ENCODE data around the gene RTL10.

DNA sequence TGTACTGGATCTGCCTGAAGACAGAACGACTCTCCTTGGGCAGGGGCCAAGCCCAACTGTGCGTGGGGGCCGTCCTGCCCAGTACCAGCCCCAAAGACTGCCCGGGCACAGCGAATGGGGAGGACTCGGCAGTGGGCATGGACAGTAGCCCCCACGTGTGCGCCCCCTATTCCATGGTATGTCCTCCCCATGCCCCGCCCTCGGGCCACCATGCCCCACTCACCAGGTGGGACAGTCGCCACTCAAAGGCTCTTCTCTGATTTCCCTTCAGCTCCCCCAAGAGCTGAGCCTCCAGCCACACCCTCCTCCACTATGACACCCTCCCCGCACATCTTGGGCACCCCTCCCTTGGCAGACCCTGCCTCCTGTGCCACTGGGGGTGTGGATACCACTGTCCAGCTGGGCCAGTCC is 43.5 kb downstream of the RTL10 start:
- no peak for TF ChIP-seq EZH2 (IDR thresholded peaks at IDR 0.05; ENCODE audit: borderline replicate concordance)
- TF ChIP-seq, protein P1, sequence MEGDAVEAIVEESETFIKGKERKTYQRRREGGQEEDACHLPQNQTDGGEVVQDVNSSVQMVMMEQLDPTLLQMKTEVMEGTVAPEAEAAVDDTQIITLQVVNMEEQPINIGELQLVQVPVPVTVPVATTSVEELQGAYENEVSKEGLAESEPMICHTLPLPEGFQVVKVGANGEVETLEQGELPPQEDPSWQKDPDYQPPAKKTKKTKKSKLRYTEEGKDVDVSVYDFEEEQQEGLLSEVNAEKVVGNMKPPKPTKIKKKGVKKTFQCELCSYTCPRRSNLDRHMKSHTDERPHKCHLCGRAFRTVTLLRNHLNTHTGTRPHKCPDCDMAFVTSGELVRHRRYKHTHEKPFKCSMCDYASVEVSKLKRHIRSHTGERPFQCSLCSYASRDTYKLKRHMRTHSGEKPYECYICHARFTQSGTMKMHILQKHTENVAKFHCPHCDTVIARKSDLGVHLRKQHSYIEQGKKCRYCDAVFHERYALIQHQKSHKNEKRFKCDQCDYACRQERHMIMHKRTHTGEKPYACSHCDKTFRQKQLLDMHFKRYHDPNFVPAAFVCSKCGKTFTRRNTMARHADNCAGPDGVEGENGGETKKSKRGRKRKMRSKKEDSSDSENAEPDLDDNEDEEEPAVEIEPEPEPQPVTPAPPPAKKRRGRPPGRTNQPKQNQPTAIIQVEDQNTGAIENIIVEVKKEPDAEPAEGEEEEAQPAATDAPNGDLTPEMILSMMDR (IDR thresholded peaks at IDR 0.05; ENCODE audit: poor library complexity), result no peak
